ENCODE data around the gene KLF1. TPM values are rescaled to one million over a fixed set of nuclear protein-coding genes. Genes with fewer than 3 reads are reported as not detected.
A peak's percentile ranks its signal among the peaks of the same experiment; 100 is the strongest.
"Not testable (repeated sequence)": the region's sequence is repeated elsewhere in the genome, so short reads cannot be mapped to it uniquely, and the experiment has no call there.

KLF1 gene
- not detected for total RNA-seq

GRCh38 chr19:12886969-12887747 lies at the start of gene KLF1:
KLF1 (minus strand) TSS chr19:12887201; CDS start chr19:12887140, 61 bp downstream.
- DNase-seq = no peak

GRCh38 chr19:12936582-12936981 lies 49.6 kb upstream of the KLF1 start:
- no peak for DNase-seq

GRCh38 chr19:12935071-12935470 lies 48.1 kb upstream of the KLF1 start:
- DNase-seq = no peak

GRCh38 chr19:12933287-12934072 lies 46.5 kb upstream of the KLF1 start, which contains the start of gene FARSA:
FARSA (minus strand) TSS chr19:12933711; CDS start chr19:12933696, 15 bp downstream.
- DNase-seq = peak; percentile 81

- DNase-seq = no peak
Measured at GRCh38 chr19:12932392-12933286, 45.6 kb upstream of the KLF1 start.

- DNase-seq = no peak
Measured at GRCh38 chr19:12930002-12930645, 43.1 kb upstream of the KLF1 start.

GRCh38 chr19:12924621-12925310 lies 37.8 kb upstream of the KLF1 start:
- no peak for DNase-seq

- no peak for DNase-seq
Measured at GRCh38 chr19:12922959-12923358, 36.0 kb upstream of the KLF1 start.

- no peak for DNase-seq
Measured at GRCh38 chr19:12921047-12921446, 34.0 kb upstream of the KLF1 start.

- no peak for DNase-seq
Measured at GRCh38 chr19:12918253-12918652, 31.3 kb upstream of the KLF1 start.

GRCh38 chr19:12915860-12916259 lies 28.9 kb upstream of the KLF1 start:
- not testable (repeated sequence) for DNase-seq

- peak; percentile 22 for DNase-seq
Measured at GRCh38 chr19:12913851-12914690, 27.1 kb upstream of the KLF1 start.

- DNase-seq = no peak
Measured at GRCh38 chr19:12913011-12913561, 26.1 kb upstream of the KLF1 start.

- DNase-seq = no peak
Measured at GRCh38 chr19:12912571-12912970, 25.6 kb upstream of the KLF1 start.

- no peak for DNase-seq
Measured at GRCh38 chr19:12907166-12907565, 20.2 kb upstream of the KLF1 start.

- no peak for DNase-seq
Measured at GRCh38 chr19:12899891-12900518, 13.0 kb upstream of the KLF1 start.

- DNase-seq = no peak
Measured at GRCh38 chr19:12896460-12896859, 9.5 kb upstream of the KLF1 start.

GRCh38 chr19:12893582-12893981 lies 6.6 kb upstream of the KLF1 start:
- no peak for DNase-seq

- no peak for DNase-seq
Measured at GRCh38 chr19:12891553-12892021, 4.6 kb upstream of the KLF1 start.
